ENCODE data around the gene ANXA5. TPM values are rescaled to one million over a fixed set of nuclear protein-coding genes. Genes with fewer than 3 reads are reported as not detected.
"Not testable (repeated sequence)": the region's sequence is repeated elsewhere in the genome, so short reads cannot be mapped to it uniquely, and the experiment has no call there.

ANXA5 gene
- total RNA-seq, 1 donor from 2014 or later: 193 TPM

DNA sequence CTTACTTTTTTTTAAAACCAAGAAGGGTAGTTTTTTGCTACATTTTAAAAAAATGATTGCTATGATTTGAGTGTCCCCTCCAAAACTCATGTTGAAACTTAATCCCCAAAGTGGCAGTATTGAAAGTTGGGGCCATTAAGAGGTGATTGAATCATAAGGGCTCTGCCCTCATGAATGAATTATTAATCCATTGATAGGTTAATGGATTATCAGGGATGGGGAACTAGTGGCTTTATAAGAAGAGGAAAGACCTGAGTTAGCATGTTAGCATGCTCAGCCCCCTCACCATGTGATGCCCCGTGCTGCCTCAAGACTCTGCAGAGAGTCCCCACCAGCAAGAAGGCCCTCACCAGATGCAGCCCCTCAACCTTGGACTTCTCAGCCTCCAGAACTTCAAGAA is 37.2 kb upstream of the ANXA5 start:
- Histone ChIP-seq H3K4me1 (ENCODE audit: control insufficient read depth in 3 of 3, insufficient read depth in 3 of 3, low read length in 3 of 3) (no peaks in the 10 kb centered on the region), H3K9ac (ENCODE audit: low read depth in 1 of 3, low read length in 3 of 3) (no peak overlapping the region), H3K4me3 (ENCODE audit: low read length in 3 of 3) (no peak overlapping the region), H3K27me3 (ENCODE audit: control insufficient read depth in 3 of 3, insufficient read depth in 3 of 3, low read length in 3 of 3) (no peaks in the 10 kb centered on the region), H3K36me3 (ENCODE audit: control insufficient read depth in 3 of 3, insufficient read depth in 3 of 3, low read length in 3 of 3) (no peaks in the 10 kb centered on the region), H3K27ac (ENCODE audit: low read depth, low read length) (no peak overlapping the region), H3K9me3 (ENCODE audit: control insufficient read depth in 3 of 3, low read length in 3 of 3) (no peaks in the 10 kb centered on the region)

DNA sequence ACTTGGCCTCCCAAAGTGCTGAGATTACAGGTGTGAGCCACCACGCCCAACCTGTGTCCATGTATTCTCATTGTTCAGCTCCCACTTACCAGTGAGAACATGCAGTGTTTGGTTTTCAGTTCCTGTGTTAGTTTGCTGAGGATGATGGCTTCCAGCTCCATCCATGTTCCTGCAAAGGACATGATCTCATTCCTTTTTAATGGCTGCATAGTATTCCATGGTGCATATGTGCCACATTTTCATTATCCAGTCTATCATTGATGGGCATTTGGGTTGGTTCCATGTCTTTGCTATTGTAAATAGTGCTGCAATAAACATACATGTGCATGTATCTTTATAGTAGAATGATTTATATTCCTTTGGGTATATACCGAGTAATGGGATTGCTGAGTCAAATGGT is 33.0 kb upstream of the ANXA5 start:
- not testable (repeated sequence) for H3K4me1 ChIP-seq (ENCODE audit: control insufficient read depth in 3 of 3, insufficient read depth in 3 of 3, low read length in 3 of 3); H3K27me3 ChIP-seq (ENCODE audit: control insufficient read depth in 3 of 3, insufficient read depth in 3 of 3, low read length in 3 of 3); H3K4me3 ChIP-seq (ENCODE audit: low read length in 3 of 3); H3K27ac ChIP-seq (ENCODE audit: low read depth, low read length); H3K9ac ChIP-seq (ENCODE audit: low read depth in 1 of 3, low read length in 3 of 3); H3K36me3 ChIP-seq (ENCODE audit: control insufficient read depth in 3 of 3, insufficient read depth in 3 of 3, low read length in 3 of 3); H3K9me3 ChIP-seq (ENCODE audit: control insufficient read depth in 3 of 3, low read length in 3 of 3)

DNA sequence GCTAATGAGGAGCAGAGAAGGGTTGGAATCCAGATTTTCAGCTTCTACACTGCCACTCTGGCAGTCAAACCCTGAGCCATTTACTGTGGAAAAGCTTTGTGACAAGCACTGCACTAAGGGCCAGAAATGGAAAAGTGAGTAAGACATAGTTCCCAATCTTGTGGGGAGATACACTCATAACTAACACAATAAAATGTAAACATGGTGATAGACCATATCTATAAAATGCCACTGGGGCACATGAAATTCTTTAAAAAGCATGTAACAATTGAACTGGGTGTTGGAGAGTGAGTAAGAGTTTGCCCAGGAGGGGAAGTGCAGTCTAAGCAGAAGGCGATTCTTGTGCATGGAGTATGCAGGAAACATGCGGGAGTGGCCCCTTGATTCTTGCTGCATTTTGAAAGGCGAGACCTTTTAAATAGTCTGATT is 32.0 kb upstream of the ANXA5 start:
- no peaks in the 10 kb centered on the region for H3K4me1 ChIP-seq (ENCODE audit: control insufficient read depth in 3 of 3, insufficient read depth in 3 of 3, low read length in 3 of 3)
- H3K9me3 ChIP-seq (ENCODE audit: control insufficient read depth in 3 of 3, low read length in 3 of 3): no peaks in the 10 kb centered on the region
- no peaks in the 10 kb centered on the region for H3K36me3 ChIP-seq (ENCODE audit: control insufficient read depth in 3 of 3, insufficient read depth in 3 of 3, low read length in 3 of 3)
- no peak overlapping the region for H3K4me3 ChIP-seq (ENCODE audit: low read length in 3 of 3)
- H3K27ac ChIP-seq (ENCODE audit: low read depth, low read length): no peak overlapping the region
- no peak overlapping the region for H3K9ac ChIP-seq (ENCODE audit: low read depth in 1 of 3, low read length in 3 of 3)
- no peaks in the 10 kb centered on the region for H3K27me3 ChIP-seq (ENCODE audit: control insufficient read depth in 3 of 3, insufficient read depth in 3 of 3, low read length in 3 of 3)

DNA sequence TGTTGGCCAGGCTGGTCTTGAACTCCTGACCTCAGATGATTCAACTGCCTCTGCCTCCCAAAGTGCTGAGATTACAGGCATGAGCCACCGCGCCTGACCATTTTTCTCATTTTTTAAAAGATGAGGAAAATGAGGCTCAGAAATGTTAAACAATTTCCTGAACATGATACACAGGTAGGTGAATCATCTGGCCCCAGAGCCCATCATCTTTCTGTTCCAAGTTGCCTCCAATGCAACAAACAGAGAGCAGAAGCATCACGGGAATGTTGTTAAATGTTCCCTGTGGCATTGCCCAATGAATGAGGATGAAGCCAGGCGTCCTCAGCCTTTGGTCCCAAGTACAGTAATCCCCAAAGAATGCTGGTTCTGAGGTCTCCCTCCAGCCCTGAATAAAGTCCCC is 31.3 kb upstream of the ANXA5 start:
- Histone ChIP-seq H3K27ac (ENCODE audit: low read depth, low read length) (no peak overlapping the region), H3K4me1 (ENCODE audit: control insufficient read depth in 3 of 3, insufficient read depth in 3 of 3, low read length in 3 of 3) (no peaks in the 10 kb centered on the region), H3K9me3 (ENCODE audit: control insufficient read depth in 3 of 3, low read length in 3 of 3) (no peaks in the 10 kb centered on the region), H3K4me3 (ENCODE audit: low read length in 3 of 3) (no peak overlapping the region), H3K9ac (ENCODE audit: low read depth in 1 of 3, low read length in 3 of 3) (no peak overlapping the region), H3K27me3 (ENCODE audit: control insufficient read depth in 3 of 3, insufficient read depth in 3 of 3, low read length in 3 of 3) (no peaks in the 10 kb centered on the region), H3K36me3 (ENCODE audit: control insufficient read depth in 3 of 3, insufficient read depth in 3 of 3, low read length in 3 of 3) (no peaks in the 10 kb centered on the region)

DNA sequence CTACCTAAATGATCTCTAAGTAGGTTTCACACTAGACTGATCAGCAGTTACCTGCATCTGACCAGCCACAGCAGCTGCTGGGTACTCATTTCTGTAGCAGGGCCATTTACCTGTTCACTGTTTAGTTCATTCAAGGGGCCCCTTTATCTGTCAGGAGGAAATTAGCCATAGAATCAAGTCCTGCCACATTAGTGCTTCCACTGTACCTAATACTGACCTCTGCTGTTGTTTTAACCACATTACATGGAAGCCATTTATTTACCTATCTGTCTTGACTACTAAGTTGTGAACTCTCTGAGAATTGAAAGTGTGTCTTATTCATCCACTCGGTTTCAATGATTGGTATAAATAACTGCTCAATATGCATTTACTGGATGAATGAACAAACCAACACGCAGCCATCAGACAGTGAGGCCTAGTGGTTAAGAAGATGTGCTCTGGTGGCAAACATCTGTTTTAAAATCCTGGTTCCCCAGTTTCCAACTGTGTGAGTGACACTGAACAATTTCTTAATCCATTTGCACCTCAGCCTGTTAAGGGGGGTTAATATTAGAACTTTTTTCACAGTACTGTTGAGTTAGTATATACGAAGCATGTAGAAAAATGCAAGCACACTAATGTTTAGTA is 30.0 kb upstream of the ANXA5 start:
- Histone ChIP-seq H3K4me1 (ENCODE audit: control insufficient read depth in 3 of 3, insufficient read depth in 3 of 3, low read length in 3 of 3) (no peaks in the 10 kb centered on the region), H3K4me3 (ENCODE audit: low read length in 3 of 3) (no peak overlapping the region), H3K9ac (ENCODE audit: low read depth in 1 of 3, low read length in 3 of 3) (no peak overlapping the region), H3K27ac (ENCODE audit: low read depth, low read length) (no peak overlapping the region), H3K36me3 (ENCODE audit: control insufficient read depth in 3 of 3, insufficient read depth in 3 of 3, low read length in 3 of 3) (no peaks in the 10 kb centered on the region), H3K9me3 (ENCODE audit: control insufficient read depth in 3 of 3, low read length in 3 of 3) (no peaks in the 10 kb centered on the region), H3K27me3 (ENCODE audit: control insufficient read depth in 3 of 3, insufficient read depth in 3 of 3, low read length in 3 of 3) (no peaks in the 10 kb centered on the region)

DNA sequence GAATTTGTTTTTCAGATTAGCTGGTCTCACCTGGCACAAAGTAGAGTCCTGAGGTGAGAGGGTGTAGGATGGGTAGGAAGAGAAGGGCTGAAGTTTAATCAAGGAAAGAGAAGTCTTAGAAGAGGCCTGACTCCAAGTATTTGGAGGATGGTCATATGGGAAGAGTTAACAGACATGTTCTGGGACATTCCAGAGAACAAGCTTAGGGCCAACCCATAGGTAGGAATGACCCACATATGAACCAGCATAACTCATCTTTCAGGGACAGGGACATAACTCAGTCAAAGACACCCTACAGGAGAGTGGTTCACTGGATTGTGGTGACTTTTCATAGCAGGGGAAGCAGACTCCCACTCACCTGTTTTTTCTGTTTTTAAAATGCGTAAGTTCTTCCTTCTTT is 27.9 kb upstream of the ANXA5 start:
- H3K4me1 ChIP-seq (ENCODE audit: control insufficient read depth in 3 of 3, insufficient read depth in 3 of 3, low read length in 3 of 3): no peaks in the 10 kb centered on the region
- H3K27ac ChIP-seq (ENCODE audit: low read depth, low read length): no peak overlapping the region
- H3K9me3 ChIP-seq (ENCODE audit: control insufficient read depth in 3 of 3, low read length in 3 of 3): no peaks in the 10 kb centered on the region
- no peaks in the 10 kb centered on the region for H3K36me3 ChIP-seq (ENCODE audit: control insufficient read depth in 3 of 3, insufficient read depth in 3 of 3, low read length in 3 of 3)
- H3K27me3 ChIP-seq (ENCODE audit: control insufficient read depth in 3 of 3, insufficient read depth in 3 of 3, low read length in 3 of 3): no peaks in the 10 kb centered on the region
- H3K4me3 ChIP-seq (ENCODE audit: low read length in 3 of 3): no peak overlapping the region
- H3K9ac ChIP-seq (ENCODE audit: low read depth in 1 of 3, low read length in 3 of 3): no peak overlapping the region

DNA sequence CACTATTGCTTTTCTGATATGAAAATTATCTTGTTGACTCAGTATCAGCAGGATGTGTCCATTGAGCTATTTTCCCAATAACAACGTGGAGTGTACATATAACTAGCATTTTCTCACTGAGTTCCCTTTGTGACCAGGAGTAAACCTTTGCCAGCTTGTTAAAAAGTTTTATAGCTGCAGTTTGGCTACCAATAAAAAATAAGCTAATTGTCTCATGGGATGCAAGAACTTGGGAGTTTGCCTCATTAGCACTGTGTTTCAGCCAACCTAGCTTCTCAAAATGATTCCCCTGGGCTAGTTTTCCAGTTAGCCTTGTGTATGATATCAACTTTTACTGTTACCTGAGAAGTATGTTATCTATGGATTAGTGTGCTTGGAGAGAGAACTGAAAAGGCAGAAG is 24.9 kb upstream of the ANXA5 start:
- Histone ChIP-seq H3K27ac (ENCODE audit: low read depth, low read length) (no peak overlapping the region), H3K36me3 (ENCODE audit: control insufficient read depth in 3 of 3, insufficient read depth in 3 of 3, low read length in 3 of 3) (no peaks in the 10 kb centered on the region), H3K27me3 (ENCODE audit: control insufficient read depth in 3 of 3, insufficient read depth in 3 of 3, low read length in 3 of 3) (no peaks in the 10 kb centered on the region), H3K4me1 (ENCODE audit: control insufficient read depth in 3 of 3, insufficient read depth in 3 of 3, low read length in 3 of 3) (peaks cover 0 to 2% (median 0%) of the 10 kb centered on the region in 3 donors), H3K9ac (ENCODE audit: low read depth in 1 of 3, low read length in 3 of 3) (no peak overlapping the region), H3K4me3 (ENCODE audit: low read length in 3 of 3) (no peak overlapping the region), H3K9me3 (ENCODE audit: control insufficient read depth in 3 of 3, low read length in 3 of 3) (no peaks in the 10 kb centered on the region)

DNA sequence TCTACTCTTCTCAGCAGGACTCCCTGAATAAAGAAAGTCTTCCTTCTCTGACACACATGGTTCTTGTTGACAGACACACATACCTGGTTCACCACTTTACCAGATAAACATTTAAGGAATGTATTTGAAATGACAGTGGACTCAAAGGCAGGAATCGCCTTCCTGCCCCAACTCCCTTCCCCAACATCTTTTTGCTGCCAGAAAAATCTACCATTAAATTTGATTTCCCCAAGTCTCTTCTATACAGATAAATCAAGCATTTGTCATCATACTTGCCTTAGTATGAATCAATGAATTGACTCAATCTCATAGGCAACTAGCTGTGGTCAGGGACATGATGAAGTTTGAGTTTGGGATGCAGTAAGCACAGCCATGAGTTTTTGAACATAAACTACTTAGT is 23.3 kb upstream of the ANXA5 start:
- no peak overlapping the region for H3K4me3 ChIP-seq (ENCODE audit: low read length in 3 of 3)
- no peaks in the 10 kb centered on the region for H3K27me3 ChIP-seq (ENCODE audit: control insufficient read depth in 3 of 3, insufficient read depth in 3 of 3, low read length in 3 of 3)
- H3K4me1 ChIP-seq (ENCODE audit: control insufficient read depth in 3 of 3, insufficient read depth in 3 of 3, low read length in 3 of 3): peaks cover 0 to 2% (median 0%) of the 10 kb centered on the region in 3 donors
- H3K27ac ChIP-seq (ENCODE audit: low read depth, low read length): no peak overlapping the region
- H3K36me3 ChIP-seq (ENCODE audit: control insufficient read depth in 3 of 3, insufficient read depth in 3 of 3, low read length in 3 of 3): no peaks in the 10 kb centered on the region
- no peak overlapping the region for H3K9ac ChIP-seq (ENCODE audit: low read depth in 1 of 3, low read length in 3 of 3)
- H3K9me3 ChIP-seq (ENCODE audit: control insufficient read depth in 3 of 3, low read length in 3 of 3): no peaks in the 10 kb centered on the region

DNA sequence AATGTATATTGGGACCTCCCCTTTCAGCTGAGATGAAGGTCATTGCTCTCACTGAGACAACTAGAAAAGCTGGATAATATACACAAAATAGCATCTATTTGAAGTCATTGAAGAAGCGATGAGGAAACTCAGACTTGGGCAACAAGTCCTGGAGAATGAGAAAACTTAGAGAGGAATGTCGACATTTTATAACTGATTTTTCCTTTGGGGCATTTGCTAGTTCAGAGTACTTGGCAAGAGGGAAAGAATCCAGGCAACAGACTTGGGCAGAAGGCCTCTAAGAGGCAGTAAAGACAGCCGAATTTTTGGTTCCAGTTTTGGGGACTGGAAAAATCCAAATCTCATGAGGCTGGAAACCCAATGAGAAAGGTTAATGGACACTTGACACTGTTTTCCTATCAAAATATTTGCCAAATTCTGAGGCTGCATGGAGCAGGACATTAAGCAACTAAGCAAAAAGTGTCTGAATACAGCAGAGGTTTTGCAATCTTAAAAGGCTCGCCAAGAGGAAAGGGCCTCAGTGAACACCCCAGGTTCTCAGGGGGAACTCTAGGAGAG is 21.0 kb upstream of the ANXA5 start:
- Histone ChIP-seq H3K36me3 (ENCODE audit: control insufficient read depth in 3 of 3, insufficient read depth in 3 of 3, low read length in 3 of 3) (no peaks in the 10 kb centered on the region), H3K27me3 (ENCODE audit: control insufficient read depth in 3 of 3, insufficient read depth in 3 of 3, low read length in 3 of 3) (no peaks in the 10 kb centered on the region), H3K27ac (ENCODE audit: low read depth, low read length) (no peak overlapping the region), H3K4me1 (ENCODE audit: control insufficient read depth in 3 of 3, insufficient read depth in 3 of 3, low read length in 3 of 3) (peaks cover 0 to 2% (median 0%) of the 10 kb centered on the region in 3 donors), H3K9me3 (ENCODE audit: control insufficient read depth in 3 of 3, low read length in 3 of 3) (no peaks in the 10 kb centered on the region), H3K9ac (ENCODE audit: low read depth in 1 of 3, low read length in 3 of 3) (no peak overlapping the region), H3K4me3 (ENCODE audit: low read length in 3 of 3) (no peak overlapping the region)

DNA sequence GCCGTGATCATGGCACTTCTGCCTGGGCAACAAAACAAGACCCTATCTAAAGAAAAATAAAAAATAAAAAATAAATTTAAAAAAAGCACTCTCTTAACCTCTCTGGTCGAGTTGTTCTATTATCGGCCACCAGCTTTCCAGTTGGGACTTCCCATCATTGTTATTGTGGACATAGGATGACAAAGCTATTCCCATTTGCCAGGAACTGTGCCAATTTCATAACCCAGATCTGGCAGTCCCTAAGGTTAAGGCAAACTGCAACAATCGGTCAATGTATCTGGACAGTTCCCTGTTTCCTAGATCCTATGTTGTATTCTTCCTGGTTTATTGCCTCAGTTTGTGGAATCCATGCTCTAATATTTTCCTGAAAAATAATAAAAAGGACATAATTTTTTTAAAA is 17.8 kb upstream of the ANXA5 start:
- H3K9me3 ChIP-seq (ENCODE audit: control insufficient read depth in 3 of 3, low read length in 3 of 3): no peaks in the 10 kb centered on the region

More for the DNA sequence above, 17.8 kb upstream of the ANXA5 start:
- Histone ChIP-seq H3K27me3 (ENCODE audit: control insufficient read depth in 3 of 3, insufficient read depth in 3 of 3, low read length in 3 of 3) (no peaks in the 10 kb centered on the region), H3K4me3 (ENCODE audit: low read length in 3 of 3) (no peak overlapping the region), H3K27ac (ENCODE audit: low read depth, low read length) (no peak overlapping the region), H3K36me3 (ENCODE audit: control insufficient read depth in 3 of 3, insufficient read depth in 3 of 3, low read length in 3 of 3) (no peaks in the 10 kb centered on the region), H3K9ac (ENCODE audit: low read depth in 1 of 3, low read length in 3 of 3) (no peak overlapping the region), H3K4me1 (ENCODE audit: control insufficient read depth in 3 of 3, insufficient read depth in 3 of 3, low read length in 3 of 3) (peaks cover 2 to 9% (median 2%) of the 10 kb centered on the region in 3 donors)
